GM12875 (cell line): ENCODE results near the gene ILKAP.
A peak's percentile ranks its signal among the peaks of the same experiment; 100 is the strongest.

ENCODE experiments used
- H3K4me3 ChIP-seq: one replicate; pipeline ENCODE4 v1.5.1; 2011; ENCODE audit warnings: low read depth, low read length, control low read depth
- CTCF ChIP-seq: IDR thresholded peaks from 2 replicates; pipeline ENCODE4 v1.5.1; 2011; ENCODE audit warnings: low read depth, mild to moderate bottlenecking, control low read depth, inconsistent platforms, low read length, moderate library complexity, borderline replicate concordance; ENCODE audit not compliant: insufficient read depth

The ILKAP gene

GRCh38 chr2:238203094-238203972, at the start of gene ILKAP:
Gene ILKAP, minus strand, starts transcription at chr2:238203695. Its CDS starts 142 bp downstream, at chr2:238203553.
- H3K4me3 ChIP-seq: peak within 1 kb of the TSS; percentile 77
- TF ChIP-seq CTCF: 0 out of 2 replicates have a peak, but pooled peaks have one; percentile 5

- no peak overlapping the region for H3K4me3 ChIP-seq
- TF ChIP-seq CTCF: no peak
Measured at GRCh38 chr2:238252766-238253630, 49.5 kb upstream of the ILKAP start.

GRCh38 chr2:238251986-238252385, 48.5 kb upstream of the ILKAP start:
- H3K4me3 ChIP-seq: no peak overlapping the region
- no peak for TF ChIP-seq CTCF

- H3K4me3 ChIP-seq: no peak overlapping the region
- TF ChIP-seq CTCF: no peak
Measured at GRCh38 chr2:238251331-238251730, 47.8 kb upstream of the ILKAP start.

GRCh38 chr2:238250896-238251295, 47.4 kb upstream of the ILKAP start:
- TF ChIP-seq CTCF: no peak
- H3K4me3 ChIP-seq: no peak overlapping the region

GRCh38 chr2:238247841-238248453, 44.5 kb upstream of the ILKAP start:
- TF ChIP-seq CTCF: no peak
- no peak overlapping the region for H3K4me3 ChIP-seq
